CD4-positive, alpha-beta T cell treated with Interleukin-10 for 1 hour (primary cell): ENCODE data around the gene CCBE1.

Experiments
- DNase-seq: peaks from one replicate; pipeline ENCODE4 v3.0.0-alpha.2; 2020

The CCBE1 gene

DNA sequence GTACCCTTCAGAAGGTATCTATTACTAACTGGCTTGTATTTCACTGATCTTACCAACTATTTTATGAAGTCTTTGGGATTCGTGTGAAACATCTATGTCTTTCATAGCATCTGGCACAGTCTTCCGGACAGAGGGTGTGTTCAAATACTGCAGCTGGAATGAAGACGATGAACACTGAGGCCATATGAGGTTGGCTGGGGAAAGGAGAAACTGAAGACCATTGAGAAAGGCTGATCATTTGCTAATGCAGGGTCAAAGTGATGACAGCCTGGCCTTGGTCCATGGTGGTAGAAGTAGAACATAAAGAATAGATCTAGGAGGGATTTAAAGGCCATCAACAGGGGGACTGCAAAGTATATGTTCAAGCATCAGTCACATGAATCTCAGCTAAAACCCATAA, 132.7 kb downstream of the CCBE1 start:
- DNase-seq, result no peak

DNA sequence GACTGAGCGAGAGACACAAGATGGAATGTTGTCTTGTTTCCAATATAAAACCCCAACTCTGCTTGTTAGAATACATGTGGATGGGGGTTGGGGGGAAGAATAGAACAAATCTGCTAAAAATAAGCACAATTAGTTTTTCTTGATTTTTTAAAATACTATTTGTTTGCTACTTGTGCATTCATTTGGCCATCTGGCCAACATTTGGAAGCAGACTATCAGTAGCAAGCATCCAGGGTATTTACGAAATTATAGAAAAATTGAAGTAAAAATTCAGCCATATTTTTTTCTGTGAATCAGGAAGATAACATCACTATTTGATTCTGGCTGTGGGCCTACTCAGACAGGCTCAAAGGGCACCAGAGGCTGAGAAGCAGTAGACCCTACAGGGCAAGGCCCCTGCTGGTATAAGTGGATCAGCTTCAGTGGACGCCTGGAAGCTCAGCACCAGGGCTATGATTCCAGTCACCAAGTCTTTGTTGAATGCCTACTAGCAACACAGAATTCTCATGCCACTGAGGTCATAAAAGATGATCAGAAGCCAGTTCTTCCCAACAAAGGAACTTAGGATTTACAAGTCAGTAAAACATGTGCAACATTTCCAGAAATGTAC, 133.9 kb downstream of the CCBE1 start:
- no peak for DNase-seq

DNA sequence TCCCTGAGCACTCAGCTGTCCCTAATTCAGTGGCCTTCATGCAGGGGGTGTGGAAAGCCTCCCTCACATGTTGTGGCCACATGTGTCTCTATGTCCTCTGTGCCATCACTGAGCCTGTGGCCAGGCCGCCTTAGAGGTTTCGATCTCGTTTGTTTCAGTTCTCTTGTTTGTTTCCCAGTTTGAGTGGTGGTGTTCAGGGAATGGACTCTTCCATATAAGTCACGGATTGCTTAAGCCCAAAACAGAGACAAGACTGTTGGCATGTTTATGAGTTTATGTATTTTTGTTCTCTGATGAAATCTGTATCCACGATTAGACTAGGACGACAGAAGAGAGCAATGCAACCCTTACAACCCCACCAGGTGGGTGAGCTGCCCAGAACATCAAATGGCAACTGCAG, 134.5 kb downstream of the CCBE1 start:
- no peak for DNase-seq

DNA sequence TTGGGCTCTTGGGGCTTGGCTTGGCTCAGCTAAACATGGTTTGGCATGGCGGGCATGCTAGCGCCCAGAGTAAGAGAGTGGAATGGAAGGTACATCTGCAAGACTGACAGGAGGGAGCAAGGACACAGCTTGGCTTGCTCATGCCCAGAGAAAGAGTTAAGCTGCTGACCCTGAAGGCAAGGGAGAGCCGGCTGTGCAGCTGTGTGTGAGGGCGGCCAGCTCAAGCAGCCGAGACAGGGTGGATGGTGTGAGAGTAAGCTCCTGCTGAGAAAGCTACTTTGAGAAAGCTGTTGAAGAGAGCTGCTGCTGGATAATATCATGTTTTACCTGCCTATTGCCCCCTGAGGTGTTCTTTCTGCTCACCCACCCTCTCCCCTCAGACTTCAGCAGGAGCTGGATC, 135.6 kb downstream of the CCBE1 start:
- no peak for DNase-seq

DNA sequence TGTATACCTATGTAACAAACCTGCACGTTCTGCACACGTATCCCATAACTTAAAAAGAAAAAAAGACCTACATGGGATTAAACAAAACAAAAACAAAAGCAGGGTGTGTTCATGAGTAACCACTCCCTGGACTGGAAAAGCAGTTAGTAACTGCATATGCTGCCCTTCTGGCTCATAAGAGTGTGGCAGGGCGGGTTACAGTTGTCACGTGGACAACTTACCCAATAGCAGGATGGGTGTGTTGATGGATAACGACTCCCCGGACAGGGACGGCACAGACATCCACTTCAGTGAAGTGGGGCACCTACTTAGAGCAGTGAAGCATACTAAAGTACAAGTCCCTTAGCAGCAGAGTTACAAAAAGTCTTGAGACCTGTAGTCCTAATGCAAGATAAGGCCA, 136.7 kb downstream of the CCBE1 start:
- DNase-seq, result no peak

DNA sequence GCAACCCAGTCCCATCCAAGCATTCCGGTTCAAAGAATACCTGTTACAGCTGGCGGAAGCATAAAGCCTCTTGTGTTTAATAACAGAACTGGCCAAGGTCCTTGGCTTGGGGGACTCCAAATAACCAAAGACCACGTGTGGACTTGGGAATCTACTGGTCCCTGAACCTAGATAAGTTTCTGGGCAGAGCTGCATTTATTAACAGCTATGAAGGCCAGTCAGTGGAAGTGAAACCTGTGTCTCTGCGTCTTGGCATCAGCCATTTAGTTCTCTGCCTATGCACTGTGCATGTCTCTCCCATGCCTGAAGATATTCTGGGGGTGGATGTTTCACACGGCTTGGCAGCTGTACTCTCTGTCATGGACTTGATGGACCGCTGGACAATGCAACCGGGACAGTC, 137.7 kb downstream of the CCBE1 start:
- no peak for DNase-seq

DNA sequence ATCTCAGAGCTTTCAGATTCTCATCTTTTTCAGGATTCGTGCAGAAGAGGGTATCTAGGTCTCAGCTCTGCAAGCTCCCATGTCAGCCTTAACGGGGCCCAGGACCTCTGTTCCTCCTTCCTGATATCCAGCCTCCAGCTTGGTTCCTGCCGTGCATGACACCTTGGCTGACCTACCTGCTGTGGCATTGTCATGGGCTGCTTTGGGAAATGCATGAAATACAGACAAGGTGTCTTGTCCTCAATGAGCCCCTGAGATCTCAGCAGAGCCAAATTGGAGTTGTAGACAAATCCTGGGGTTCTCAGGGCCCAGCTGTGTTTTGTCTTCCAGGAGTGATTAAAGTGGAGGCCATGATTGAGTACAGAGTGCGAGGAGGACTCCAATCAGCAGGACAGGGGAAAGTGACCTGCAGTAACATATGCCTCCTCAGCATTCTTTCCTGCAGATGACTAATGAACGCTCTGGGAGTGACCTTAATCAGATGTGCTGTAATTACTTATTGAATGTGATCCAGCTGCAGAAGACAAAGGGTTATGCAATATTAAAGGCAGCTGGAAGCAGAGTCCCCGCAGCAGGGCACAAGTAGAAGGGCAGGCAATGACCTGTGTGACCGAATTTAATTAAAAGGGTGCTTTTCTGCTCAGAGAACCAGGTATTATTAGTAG, 141.1 kb downstream of the CCBE1 start:
- DNase-seq, result no peak

DNA sequence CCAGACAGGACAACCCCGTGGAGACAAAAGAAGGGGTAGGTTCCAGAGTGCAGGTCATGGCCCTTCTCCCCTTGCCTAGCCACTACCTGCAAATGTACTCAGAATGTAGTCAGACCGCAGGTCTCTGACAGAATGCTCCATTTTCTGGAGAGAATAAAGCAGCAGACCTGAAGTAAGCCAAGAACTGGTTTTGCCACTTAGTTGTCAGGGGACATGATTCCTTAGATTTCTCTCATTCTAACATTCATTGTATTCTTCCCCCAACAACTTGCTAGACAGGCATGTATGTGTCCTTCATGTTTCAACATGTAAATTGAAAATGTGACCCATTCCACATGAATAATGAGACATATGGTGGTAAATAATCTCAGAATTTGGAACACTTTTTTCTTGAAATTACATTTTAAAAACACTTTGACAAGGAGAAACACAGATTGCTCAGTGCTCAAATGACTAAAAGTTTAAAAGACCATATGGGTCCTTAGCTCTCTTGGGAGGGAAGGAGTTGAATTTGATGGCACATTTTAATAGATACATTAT, 142.4 kb downstream of the CCBE1 start:
- no peak for DNase-seq

DNA sequence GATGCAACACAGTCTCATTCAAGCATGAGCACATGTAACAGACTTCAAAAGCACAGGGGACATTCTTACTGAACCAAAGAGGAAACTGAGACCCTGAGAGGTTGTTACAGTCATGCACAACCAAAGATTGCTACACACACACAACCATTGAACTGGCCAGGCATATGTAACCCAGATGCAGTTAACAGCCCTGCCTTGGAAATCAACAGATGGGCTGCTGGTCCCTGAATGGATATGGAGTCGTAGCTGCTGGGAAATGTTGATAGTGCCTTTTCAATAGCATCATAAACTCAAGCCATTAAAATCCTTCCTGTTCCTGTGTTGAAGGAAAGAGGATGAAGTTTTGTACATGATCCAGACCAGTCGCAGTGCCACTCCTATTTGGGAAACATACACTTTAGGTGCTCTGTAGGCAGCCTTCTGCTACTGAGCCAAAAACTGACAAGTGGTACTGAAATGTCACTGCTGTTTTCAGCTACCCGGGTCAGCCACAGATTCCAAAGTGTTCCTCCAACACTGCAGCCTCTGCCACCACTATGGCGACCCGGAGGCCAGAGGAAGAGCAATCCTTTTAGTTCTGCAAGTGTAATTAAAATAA, 143.9 kb downstream of the CCBE1 start:
- no peak for DNase-seq

DNA sequence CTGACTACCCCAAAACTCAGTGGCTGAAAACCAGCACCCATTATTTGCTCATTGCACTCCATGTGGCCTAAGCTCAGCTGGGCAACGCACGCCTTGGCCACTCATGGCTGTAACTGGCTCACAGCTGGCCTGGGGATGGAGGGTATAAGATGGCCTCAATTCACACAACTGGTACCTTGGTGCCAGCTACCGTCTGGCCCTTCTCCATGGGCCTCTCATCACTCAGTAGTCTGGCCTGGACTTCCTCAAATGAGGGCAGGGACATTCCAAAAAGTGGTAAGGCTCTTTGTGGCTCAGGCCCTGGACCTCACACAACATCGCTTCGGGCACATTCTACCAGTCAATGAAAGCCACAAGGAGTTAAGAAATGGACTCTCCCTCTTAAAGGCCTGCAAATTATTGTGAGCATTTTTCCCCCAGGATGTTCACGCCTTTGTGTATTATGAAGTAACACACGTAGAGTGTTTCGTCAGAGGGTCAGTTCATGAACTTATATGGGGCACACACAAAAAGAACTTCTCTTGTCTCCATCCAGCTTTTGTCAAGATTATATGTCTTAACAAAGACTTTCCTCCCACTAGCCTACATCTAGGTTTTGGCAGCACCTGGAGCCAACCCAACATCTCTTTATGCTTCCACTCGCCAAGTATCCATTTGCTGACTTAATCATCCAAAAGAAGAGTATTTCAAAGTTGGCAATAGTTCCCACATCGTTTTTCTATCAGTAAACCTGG, 145.2 kb downstream of the CCBE1 start:
- no peak for DNase-seq

DNA sequence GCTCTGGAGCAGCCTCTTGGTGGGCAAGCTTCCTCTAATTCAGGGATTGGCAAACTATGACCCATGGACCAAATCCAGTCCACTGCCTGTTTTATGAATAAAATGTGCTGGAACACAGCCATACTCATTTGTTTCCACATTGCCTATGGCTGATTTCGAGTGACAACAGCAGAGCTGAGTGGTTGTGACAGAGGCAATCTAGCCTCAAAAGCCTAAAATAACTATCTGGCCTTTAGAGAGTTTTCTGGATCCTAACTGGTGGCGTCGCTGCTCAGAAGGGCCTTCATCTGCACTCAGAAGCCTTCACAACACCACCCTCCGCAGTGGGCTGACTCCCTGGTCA, 147.1 kb downstream of the CCBE1 start:
- DNase-seq, result no peak

DNA sequence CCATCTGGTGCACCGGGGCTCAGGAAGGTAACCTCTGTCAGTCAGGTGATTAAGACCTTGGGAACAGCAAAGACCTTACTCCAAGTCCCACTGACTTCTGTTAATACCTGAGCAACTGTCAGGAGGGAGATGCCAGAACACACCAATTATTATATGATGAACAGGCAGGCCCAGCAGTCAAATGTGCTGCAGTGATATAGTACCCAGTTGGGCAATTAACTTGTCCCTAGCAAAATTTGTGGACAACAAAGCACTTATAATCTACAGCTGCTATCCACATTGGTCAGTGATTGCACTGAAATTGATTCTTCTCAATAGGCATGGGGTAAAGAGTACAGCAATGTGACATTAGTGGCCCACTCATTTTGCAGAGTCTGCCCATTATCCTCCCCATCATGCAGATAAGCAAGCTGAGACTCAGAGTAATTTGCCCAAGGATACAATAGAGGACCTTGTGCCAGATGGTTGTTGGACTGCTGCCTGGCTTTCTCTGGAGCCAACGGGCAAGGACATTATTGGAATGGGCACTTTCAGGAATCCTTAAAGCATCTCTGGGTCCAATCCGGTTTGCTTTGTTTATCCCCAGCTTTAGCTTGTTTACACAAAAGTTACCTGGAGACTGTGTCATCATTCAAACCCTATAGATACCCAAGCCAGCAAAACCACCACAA, 147.6 kb downstream of the CCBE1 start:
- no peak for DNase-seq

DNA sequence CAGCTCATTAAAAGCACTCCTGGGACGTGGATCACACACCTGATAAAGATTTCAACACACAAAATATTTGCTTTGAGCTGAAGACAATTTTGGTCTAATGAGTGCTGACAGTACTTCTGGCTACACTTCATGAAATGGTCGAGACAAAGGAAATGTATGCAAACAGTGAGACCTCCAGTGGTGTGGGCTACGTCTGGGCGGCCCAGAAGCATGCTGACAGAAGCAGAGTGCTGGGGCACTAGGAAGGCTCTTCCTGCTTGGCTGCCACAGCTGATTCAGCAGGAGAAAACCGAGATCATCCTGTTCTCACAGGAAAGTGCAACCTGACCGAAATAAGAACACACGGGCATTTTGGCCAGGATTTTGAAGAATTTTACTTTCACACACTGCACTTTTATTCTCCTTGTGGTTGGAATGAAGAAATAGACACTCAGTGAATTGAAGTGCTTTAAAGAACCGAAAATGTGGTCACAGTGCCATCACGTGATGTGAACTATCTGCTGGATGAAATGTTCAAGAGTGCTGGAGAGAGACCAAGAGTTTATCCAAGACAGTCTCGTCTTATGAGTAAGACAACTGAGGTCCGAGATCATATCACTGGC, 149.5 kb downstream of the CCBE1 start:
- no peak for DNase-seq

DNA sequence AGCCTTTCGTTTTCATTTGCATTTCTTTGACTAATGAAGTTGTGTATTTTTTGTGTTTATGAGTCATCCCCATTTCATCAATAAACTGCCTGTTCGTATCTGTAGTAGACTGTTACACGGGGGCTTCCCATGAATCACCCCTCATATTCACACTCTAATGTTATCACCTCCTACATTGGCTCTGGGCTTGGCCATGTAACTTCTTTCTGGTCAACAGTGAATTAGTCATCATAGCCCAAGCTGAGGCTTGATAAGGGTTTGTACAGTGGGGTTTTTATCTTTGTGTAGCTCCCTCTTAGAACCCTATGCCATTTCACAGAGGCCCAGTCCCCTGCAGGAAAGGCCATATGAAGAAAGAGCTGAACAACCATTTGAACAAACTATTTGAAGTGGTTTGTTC, 151.0 kb downstream of the CCBE1 start:
- no peak for DNase-seq

DNA sequence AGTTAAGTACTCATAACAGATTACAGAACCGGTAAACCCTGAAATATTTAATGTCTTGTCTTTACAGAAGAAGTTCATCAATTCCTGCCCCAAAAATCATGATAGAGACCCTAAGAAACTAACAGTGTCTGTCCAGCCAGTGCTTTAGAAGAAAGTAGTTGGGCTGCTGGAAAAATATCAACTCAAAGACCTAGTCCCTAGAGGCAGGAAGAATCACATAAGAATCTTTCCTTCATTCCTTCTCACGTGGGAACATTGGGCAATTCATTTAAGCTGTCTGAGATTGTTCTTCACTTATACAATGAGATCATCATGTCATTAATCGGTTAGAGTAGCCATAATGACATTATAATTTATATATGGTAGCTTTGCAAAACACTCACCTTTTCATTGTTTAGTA, 156.4 kb downstream of the CCBE1 start:
- no peak for DNase-seq

DNA sequence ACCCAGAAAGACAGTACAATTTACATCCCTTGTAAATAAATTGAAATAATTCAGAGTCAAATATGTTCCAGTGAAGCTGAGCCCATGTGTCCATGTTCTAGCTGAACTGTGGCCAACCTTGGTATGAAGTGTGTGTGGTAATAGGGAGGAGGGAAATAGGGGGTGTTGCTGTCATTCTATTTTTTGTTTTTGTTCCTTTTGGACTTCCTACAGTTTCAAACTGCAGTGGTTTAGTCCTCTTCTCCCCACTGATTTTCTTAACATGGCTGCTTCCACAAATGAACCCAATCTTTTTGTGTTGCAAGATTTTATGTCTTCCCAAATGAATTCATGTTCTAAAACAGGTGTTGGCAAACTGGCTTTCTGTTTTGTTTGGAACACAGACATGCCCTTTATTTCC, 156.9 kb downstream of the CCBE1 start:
- no peak for DNase-seq

DNA sequence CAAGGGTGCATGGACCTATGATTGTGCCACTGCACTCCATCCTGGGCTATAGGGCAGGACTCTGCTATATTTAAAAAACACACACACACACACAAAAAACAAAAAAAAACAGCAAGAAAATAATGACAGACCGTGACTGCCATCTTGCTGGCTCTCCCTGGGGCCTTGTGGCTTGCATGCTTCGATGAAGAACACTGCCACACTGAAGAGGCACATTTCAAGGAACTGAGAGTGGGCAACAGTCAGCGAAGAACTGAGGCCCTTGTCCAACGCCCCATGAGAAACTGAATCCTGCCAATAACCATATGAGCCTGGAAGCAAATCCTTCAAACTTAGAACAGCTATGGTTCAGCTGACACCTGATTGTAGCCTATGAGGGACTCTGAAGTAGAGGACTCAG, 158.1 kb downstream of the CCBE1 start:
- no peak for DNase-seq

DNA sequence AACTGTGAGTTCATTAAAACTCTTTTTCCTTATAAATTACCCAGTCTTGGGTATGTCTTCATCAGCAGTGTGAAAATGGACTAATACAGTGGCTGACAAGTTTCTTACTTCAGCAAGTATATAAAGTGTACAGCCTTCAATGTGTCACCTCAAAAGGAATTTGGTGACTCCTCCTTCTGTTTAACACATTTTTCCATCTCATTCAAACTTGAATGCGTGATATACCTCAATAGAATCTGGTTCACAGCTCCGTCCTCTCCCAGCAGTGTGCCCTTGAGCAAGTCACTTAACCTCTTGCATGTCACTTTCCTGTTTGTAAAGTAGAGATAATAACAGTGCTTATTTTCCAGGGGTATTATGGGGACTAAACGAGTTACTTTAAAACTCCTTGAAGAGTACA, 159.6 kb downstream of the CCBE1 start:
- no peak for DNase-seq

DNA sequence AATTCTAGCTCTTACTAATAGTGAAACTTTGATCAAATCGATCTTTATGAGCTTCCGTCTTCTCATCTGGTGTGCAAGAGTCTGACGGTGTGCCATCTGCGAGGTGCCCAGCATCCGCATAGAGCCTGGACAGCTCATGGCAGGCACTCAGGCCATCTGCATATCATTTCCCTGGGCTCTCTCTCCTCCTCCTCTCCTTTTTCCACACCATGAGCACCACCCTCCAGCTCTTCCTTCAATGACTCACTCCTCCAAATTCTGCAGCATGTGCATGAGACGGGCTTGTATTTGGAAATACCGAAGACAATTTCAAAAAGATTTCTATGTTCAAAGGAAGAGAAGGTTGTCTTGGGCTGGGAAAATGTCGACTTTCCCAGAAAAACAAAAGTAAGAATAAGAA, 161.1 kb downstream of the CCBE1 start:
- DNase-seq, result no peak

DNA sequence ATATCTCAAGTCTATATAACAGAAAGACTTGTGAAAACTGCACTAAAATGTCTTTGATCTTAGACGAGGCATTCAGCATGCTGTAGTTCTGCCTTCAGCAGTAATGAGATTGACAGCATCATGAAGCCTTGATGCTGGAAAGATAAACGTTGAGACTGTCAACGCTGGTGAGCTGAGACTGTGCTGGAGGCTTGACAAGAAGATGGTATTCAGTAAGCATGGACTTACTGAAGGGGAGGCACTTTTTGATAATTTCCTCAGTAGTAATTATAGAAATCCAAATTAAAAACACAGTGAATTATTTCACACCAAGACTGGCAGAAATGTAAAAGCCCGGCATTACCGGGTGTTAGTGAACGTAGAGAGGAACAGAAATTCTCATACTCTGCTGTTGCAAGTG, 162.2 kb downstream of the CCBE1 start:
- no peak for DNase-seq

DNA sequence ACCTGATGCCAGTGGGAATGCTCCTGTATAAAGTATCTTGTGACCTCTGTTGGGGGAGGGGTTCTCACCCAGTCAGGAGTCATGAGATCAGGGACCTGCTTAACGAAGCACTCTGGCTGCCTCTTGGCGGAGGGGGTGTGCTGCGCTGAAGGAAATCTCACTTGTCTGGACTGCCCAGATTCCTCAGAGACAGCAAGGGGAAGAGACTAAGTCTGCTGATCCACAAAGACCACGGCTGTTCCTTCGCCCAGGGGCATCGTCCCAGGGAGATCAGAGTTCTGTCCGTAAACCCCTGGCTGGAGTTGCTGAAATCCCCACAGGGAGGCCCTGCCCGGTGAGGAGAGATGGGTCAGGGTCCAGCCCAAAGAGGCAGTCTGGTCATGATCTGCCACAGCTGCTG, 168.4 kb downstream of the CCBE1 start:
- DNase-seq, result no peak

DNA sequence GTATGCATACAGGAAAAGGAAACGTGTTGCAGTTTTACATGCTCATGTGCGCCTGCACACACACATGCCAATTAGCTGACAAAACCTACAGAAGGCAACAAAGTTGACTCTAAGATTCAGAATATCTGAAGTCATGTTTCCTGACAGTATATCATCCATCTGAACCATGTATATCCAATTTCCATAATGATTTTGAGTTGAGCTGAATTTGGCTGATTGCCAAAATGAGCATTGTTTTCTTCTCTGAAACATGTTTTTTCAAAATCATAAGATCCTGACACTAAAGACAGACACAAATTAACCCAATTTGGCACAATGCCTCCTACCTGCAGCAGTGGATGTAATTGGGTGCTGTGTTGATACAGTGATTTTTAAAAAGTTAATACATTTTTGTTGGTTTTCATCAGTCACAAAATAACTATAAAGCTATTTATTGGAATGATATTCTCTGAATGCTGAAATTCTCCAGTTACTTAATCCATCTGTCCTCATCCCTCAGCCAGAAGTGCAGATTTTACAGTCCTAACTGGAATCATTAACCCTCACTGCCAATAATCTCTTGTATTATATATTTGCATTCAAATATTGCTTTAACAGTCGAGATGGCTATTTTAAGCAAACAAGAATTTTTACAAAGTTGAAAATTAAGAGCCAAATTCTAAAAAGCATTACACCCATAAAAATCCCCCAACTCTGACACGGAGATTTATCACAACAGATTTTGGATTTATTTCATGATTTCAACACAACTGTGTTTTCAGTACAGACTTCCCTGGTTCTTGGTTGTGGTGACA, 176.5 kb downstream of the CCBE1 start:
- no peak for DNase-seq
